Measurements from ENCODE around the gene CEP70. TPM values are rescaled to one million over a fixed set of nuclear protein-coding genes. Genes with fewer than 3 reads are reported as not detected.
A peak's percentile ranks its signal among the peaks of the same experiment; 100 is the strongest.
"Not testable (repeated sequence)": the region's sequence is repeated elsewhere in the genome, so short reads cannot be mapped to it uniquely, and the experiment has no call there.

CEP70 gene
- total RNA-seq, 1 donor from 2014 or later, result 7.7 TPM

DNA sequence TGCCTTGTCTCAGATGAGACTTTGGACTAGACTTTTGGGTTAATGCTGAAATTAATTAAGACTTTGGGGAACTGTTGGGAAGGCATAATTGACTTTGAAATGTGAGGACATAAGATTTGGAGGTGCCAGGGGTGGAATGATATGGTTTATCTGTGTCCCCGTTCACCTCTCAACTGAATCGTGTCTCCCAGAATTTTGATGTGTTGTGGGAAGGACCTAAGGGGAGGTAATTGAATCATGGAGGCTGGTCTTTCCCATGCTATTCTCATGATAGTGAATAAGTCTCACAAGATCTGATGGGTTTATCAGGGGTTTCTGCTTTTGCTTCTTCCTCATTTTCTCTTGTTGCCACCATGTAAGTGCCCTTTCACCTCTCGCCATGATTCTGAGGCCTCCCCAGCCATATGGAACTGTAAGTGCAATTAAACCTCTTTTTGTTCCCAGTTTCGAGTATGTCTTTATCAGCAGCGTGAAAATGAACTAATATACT lies 10.1 kb upstream of the CEP70 start:
- H3K9me3 Mint-ChIP-seq, result peaks cover 18% of the 10 kb centered on the region
- intact Hi-C loops (cut with micrococcal nuclease); H3K4me1 Mint-ChIP-seq (ENCODE audit: low read depth); DNase-seq (ENCODE audit: low spot score); H3K27ac Mint-ChIP-seq; H3K27me3 Mint-ChIP-seq (ENCODE audit: low read depth); H3K4me3 Mint-ChIP-seq (ENCODE audit: low read depth); H3K36me3 Mint-ChIP-seq (ENCODE audit: low read depth): not testable (repeated sequence)

DNA sequence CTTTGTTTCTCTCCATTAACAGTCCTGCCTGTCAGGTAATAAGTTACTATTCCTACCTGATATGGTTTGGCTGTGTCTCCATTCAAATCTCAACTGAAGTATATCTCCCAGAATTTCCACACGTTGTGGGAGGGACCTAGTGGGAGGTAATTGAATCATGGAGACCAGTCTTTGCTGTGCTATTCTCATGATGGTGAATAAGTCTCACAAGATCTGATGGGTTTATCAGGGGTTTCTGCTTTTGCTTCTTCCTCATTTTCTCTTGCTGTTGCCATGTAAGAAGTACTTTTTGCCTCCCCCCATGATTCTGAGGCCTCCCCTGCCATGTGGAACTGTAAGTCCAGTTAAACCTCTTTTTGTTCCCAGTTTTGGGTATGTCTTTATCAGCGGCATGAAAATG lies 7.6 kb upstream of the CEP70 start:
- H3K27me3 Mint-ChIP-seq (ENCODE audit: low read depth); H3K36me3 Mint-ChIP-seq (ENCODE audit: low read depth); intact Hi-C loops (cut with micrococcal nuclease); H3K27ac Mint-ChIP-seq; DNase-seq (ENCODE audit: low spot score); H3K4me1 Mint-ChIP-seq (ENCODE audit: low read depth); H3K4me3 Mint-ChIP-seq (ENCODE audit: low read depth): not testable (repeated sequence)
- peaks cover 25% of the 10 kb centered on the region for H3K9me3 Mint-ChIP-seq

DNA sequence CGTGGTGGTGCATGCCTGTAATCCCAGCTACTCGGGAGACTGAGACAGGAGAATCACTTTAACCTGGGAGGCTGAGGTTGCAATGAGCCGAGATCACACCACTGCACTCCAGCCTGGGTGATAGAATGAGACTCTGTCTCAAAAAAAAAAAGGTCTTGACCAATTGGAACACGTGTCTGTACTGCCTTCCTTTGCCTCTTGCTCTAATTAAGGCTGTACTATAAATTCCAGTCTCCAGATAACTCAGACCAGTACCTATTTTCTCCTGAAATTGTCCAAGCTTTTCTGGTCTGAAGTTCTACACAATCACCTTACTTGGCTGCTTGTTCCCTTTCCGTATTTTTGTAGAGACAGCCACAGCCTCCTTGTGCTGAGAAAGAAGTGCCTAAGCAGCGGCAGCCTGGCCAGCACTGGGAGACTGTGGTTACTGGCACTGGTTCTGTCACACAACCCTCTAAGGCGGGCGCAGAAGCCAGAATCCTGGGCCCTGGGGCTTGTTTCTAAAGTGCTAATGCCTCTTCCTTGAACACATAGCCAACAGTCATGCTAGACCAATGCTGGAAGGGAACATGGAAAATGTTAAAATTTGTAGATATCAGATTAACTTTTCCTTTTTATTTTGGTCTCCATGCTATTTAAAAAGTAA lies 6.2 kb upstream of the CEP70 start:
- DNase-seq (ENCODE audit: low spot score), result no peak
- H3K27ac Mint-ChIP-seq, result no peak overlapping the region

DNA sequence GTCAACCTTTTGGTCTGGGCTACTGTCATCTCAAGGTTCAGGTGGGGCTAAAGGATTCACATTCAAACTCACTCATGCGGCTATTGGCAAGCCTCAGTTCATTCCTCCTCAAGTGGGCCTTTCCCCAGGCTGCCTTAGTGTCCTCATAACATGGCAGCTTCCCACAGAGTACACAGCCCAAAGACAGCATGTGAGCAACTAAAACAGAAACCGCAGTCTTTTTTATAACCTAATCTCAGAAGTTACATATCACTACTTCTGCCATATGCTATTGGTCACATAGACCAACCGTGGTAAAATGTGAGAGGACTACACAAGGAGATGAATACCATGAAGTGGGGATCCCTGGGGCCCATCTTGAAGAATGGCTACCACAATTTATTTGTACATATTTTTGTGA lies 4.5 kb upstream of the CEP70 start:
- Mint-ChIP-seq H3K27ac (no peak overlapping the region), H3K4me1 (ENCODE audit: low read depth) (peaks cover 5% of the 10 kb centered on the region), H3K36me3 (ENCODE audit: low read depth) (peaks cover 2% of the 10 kb centered on the region), H3K4me3 (ENCODE audit: low read depth) (no peak overlapping the region), H3K9me3 (peaks cover 25% of the 10 kb centered on the region), H3K27me3 (ENCODE audit: low read depth) (peaks cover 4% of the 10 kb centered on the region)
- intact Hi-C loops (cut with micrococcal nuclease), result loop anchor here (10.0 kb wide), 2 partner anchors 274 to 414 kb away; partner anchors contain the start of genes ARMC8 and NME9
- DNase-seq (ENCODE audit: low spot score), result no peak

More for the DNA sequence above, 6.2 kb upstream of the CEP70 start:
- no peak overlapping the region for H3K4me3 Mint-ChIP-seq (ENCODE audit: low read depth)
- H3K36me3 Mint-ChIP-seq (ENCODE audit: low read depth), result peaks cover 8% of the 10 kb centered on the region
- intact Hi-C loops (cut with micrococcal nuclease), result no loop called here
- peaks cover 4% of the 10 kb centered on the region for H3K27me3 Mint-ChIP-seq (ENCODE audit: low read depth)
- H3K4me1 Mint-ChIP-seq (ENCODE audit: low read depth), result no peaks in the 10 kb centered on the region
- peaks cover 25% of the 10 kb centered on the region for H3K9me3 Mint-ChIP-seq

DNA sequence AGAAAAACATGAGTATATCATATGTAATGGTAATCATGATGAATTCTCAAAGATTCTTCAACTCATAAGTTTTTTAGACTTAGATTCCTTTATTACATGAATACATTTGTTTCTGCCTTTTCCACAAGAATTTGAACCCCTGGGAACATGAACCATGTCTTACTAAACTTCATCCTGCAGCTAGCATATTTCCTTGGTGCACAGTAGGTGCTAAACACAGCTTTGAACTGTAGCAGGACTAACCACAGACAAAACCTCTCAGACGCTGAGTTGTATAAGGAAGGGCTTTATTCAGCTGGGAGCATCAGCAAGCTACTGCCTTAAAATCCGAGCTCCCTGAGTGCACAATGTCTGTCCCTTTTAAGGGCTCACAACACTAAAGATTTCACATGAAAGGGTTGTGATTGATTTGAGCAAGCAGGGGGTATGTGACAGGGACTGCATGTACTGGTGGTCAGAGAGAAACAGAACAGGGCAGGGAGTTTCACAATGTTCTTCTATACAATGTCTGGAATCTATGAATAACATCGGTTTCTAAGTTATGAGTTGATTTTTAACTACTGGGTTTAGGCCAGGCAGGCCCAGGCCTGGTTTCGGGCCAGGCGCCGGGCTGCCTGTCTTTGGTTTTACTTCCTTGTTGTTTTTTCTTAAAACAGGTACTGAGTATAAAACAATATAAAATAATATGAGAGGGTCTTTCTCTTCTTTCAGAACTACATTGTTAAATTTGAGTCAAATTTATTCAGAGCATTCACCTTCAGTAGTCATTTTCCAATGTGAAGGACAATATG lies 3.3 kb upstream of the CEP70 start:
- H3K4me3 Mint-ChIP-seq (ENCODE audit: low read depth); H3K4me1 Mint-ChIP-seq (ENCODE audit: low read depth); H3K27me3 Mint-ChIP-seq (ENCODE audit: low read depth); DNase-seq (ENCODE audit: low spot score); H3K36me3 Mint-ChIP-seq (ENCODE audit: low read depth); H3K27ac Mint-ChIP-seq: not testable (repeated sequence)
- intact Hi-C loops (cut with micrococcal nuclease), result loop anchor here (10.0 kb wide), 2 partner anchors 273 to 413 kb away; partner anchors contain the start of genes ARMC8 and NME9
- peaks cover 20% of the 10 kb centered on the region for H3K9me3 Mint-ChIP-seq

DNA sequence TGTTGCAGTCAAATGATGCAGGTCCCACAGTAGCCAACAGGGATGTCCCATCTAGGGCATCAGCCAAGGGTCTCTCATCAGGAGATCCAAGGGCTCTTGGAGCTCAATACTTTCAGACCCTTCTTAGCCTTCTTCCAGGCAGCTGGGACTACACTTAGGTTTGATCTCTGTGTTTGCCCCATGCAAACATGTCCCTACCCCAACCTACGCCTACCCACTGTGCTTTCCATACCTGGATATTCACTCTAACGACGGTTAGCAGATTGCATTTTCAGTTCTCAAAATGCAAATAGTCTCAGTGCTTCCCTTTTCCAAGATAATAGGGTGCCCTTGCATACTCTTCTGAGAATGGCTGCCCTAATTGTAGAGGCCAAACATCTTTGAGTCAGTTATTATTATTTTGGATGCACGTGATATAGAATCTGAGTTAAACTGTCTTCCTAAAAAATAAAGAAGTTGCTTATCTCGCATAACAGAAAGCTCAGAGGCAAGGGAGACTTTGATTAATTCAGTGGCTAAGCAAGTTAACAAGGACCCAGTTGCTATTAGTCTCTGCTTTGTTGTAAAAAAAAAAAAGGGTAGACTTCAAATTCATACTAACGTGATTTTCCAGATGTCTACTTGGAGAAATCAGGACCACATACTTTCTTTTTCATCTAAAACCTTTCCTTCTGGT lies 1.0 kb upstream of the CEP70 start:
- H3K27ac Mint-ChIP-seq, result peak overlapping the region; percentile 99

DNA sequence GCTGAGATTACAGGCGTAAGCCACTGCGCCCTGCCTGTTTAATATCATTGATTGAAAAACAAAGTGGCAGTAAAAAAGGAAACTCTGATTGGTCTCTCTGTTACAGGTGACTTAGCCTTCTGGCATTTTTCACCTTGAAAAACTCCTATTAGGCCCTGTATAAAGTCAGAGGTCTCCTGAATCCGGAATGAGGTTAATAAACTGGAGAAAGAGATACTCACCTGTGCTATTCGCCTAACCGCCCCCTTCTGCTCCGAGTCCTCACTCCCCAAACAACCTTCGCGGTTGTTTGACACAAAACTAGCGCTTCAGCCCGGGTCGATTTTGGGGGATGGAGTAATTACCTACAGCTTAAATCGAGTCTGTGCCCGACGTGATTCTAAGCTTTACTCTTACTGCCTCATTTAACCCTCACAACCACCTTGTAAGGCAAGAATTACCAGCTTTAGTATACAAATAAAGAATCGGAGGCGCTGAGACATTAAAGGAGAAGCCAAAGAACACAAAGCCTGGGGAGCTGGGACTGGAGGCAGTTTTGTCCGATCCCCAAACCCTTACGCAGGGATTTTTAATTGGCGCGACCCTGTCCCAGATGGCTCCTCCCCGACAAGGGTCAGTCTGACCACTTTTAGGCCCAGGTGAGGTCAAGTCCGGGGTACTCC lies 441 bp downstream of the CEP70 start:
- Mint-ChIP-seq H3K27me3 (ENCODE audit: low read depth) (no peaks in the 10 kb centered on the region), H3K4me3 (ENCODE audit: low read depth) (peak overlapping the region; percentile 90), H3K4me1 (ENCODE audit: low read depth) (peaks cover 9% of the 10 kb centered on the region), H3K9me3 (peaks cover 4% of the 10 kb centered on the region), H3K36me3 (ENCODE audit: low read depth) (no peaks in the 10 kb centered on the region), H3K27ac (peak overlapping the region; percentile 99)
- intact Hi-C loops (cut with micrococcal nuclease), result loop anchor here (1.0 to 10.0 kb wide), 12 partner anchors 16 to 749 kb away; partner anchors contain the start of genes ARMC8, MRPS22, NME9 and PIK3CB
- DNase-seq (ENCODE audit: low spot score), result no peak

More for the DNA sequence above, 1.0 kb upstream of the CEP70 start:
- Mint-ChIP-seq H3K36me3 (ENCODE audit: low read depth) (no peaks in the 10 kb centered on the region), H3K27me3 (ENCODE audit: low read depth) (no peaks in the 10 kb centered on the region), H3K4me1 (ENCODE audit: low read depth) (peaks cover 9% of the 10 kb centered on the region), H3K9me3 (peaks cover 8% of the 10 kb centered on the region), H3K4me3 (ENCODE audit: low read depth) (peak overlapping the region; percentile 90)
- no peak for DNase-seq (ENCODE audit: low spot score)
- intact Hi-C loops (cut with micrococcal nuclease), result loop anchor here (1.0 to 10.0 kb wide), 12 partner anchors 14 to 747 kb away; partner anchors contain the start of genes ARMC8, MRPS22, NME9 and PIK3CB

DNA sequence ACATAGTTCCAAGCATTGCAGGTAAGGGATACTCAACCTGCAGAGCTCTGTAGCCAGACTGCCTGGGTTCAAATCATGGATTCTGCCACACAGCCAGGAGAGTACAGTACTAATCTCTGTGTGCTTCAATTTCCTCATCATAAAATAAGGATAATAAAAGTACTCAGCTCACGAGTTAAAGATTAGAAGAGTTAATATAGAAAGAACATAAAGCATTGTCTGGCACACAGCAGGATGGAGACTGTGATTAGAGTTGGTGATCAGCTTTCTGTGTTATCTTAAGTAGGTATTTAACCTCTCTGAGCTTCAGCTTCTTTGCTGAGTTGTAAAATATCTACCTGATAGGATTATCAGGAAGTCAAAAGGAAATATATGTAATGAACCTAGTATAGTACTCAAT lies 2.7 kb downstream of the CEP70 start:
- no peaks in the 10 kb centered on the region for H3K27me3 Mint-ChIP-seq (ENCODE audit: low read depth)
- H3K27ac Mint-ChIP-seq, result no peak overlapping the region
- no peak for DNase-seq (ENCODE audit: low spot score)
- peaks cover 9% of the 10 kb centered on the region for H3K4me1 Mint-ChIP-seq (ENCODE audit: low read depth)
- peaks cover 8% of the 10 kb centered on the region for H3K36me3 Mint-ChIP-seq (ENCODE audit: low read depth)
- H3K9me3 Mint-ChIP-seq, result no peaks in the 10 kb centered on the region
- H3K4me3 Mint-ChIP-seq (ENCODE audit: low read depth), result no peak overlapping the region
- intact Hi-C loops (cut with micrococcal nuclease), result loop anchor here (5.0 to 10.0 kb wide), 8 partner anchors 79 to 751 kb away; partner anchors contain the start of genes ARMC8, MRPS22 and NME9

DNA sequence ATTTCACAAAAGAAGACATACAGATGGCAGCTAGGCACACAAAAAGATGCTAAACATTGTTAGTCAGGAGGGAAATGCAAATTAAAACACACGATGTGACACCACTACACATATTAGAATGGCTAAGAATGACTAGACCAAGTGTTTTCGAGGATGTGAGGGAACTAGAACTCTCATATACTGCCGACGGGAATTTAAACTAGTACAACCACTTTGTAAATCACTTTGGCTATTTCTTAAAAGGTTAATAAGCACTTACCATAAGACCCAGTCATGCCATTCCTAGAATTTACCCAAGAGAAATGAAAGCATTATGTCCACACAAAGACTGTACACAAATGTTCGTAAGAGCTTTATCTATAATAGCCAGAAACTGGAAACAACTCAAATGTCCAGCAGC lies 5.6 kb downstream of the CEP70 start:
- H3K27me3 Mint-ChIP-seq (ENCODE audit: low read depth), result no peaks in the 10 kb centered on the region
- H3K9me3 Mint-ChIP-seq, result no peaks in the 10 kb centered on the region
- no peak overlapping the region for H3K4me3 Mint-ChIP-seq (ENCODE audit: low read depth)
- intact Hi-C loops (cut with micrococcal nuclease), result no loop called here
- no peak for DNase-seq (ENCODE audit: low spot score)
- H3K36me3 Mint-ChIP-seq (ENCODE audit: low read depth), result peaks cover 26% of the 10 kb centered on the region
- peaks cover 16% of the 10 kb centered on the region for H3K4me1 Mint-ChIP-seq (ENCODE audit: low read depth)
- H3K27ac Mint-ChIP-seq, result no peak overlapping the region

DNA sequence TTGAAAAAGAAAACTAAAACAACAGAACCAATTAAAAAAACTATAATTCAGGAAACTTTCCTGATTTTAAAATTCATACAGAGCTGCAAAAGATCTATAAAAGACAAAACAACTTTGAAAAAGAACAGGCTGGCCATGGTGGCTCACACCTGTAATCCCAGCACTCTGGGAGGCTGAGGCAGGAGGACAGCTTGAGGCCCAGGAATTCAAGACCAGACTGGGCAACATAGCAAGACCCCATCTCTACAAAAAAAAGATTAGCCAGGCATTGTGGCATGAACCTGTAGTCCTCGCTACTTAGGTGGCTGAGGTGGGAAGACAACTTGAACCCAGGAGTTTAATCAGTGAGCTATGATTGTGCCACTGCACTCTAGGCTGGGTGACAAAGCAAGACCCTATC lies 6.7 kb downstream of the CEP70 start:
- H3K9me3 Mint-ChIP-seq, result no peaks in the 10 kb centered on the region
- H3K4me1 Mint-ChIP-seq (ENCODE audit: low read depth), result peaks cover 21% of the 10 kb centered on the region
- intact Hi-C loops (cut with micrococcal nuclease), result no loop called here
- H3K36me3 Mint-ChIP-seq (ENCODE audit: low read depth), result peaks cover 26% of the 10 kb centered on the region
- H3K27ac Mint-ChIP-seq, result no peak overlapping the region
- no peak overlapping the region for H3K4me3 Mint-ChIP-seq (ENCODE audit: low read depth)
- H3K27me3 Mint-ChIP-seq (ENCODE audit: low read depth), result no peaks in the 10 kb centered on the region
- no peak for DNase-seq (ENCODE audit: low spot score)

DNA sequence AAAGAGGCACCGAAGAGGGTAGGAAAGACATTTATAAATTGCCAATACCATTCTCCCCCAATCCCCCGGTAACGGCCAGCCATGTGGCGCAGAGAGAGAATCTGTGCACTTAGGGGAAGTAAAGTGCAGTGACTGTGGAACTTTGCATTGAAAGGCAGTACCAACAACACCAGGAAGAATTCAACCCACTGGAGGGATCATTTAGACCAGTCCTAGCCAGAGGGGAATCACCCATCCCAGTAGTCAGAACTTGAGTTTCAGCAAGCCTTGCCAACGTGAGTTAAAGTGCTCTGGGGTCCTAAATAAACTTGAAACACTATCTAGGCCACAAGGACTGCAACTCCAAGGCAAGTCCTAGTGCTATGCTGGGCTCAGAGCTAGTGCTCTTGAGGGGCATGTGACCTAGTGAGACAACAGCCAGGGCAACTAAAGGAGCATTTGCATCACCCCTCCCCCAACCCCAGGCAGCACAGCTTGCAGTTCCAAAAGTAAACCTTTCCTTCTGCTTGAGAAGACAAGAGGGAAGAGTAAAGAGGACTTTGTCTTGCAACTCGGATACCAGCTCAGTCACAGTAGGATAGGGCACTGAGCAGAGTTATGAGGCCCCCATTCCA lies 15.0 kb downstream of the CEP70 start:
- no peak for DNase-seq (ENCODE audit: low spot score)
- Mint-ChIP-seq H3K36me3 (ENCODE audit: low read depth) (peaks cover 31% of the 10 kb centered on the region), H3K27ac (no peak overlapping the region), H3K4me1 (ENCODE audit: low read depth) (peaks cover 42% of the 10 kb centered on the region), H3K4me3 (ENCODE audit: low read depth) (no peak overlapping the region), H3K27me3 (ENCODE audit: low read depth) (no peaks in the 10 kb centered on the region), H3K9me3 (peaks cover 24% of the 10 kb centered on the region)
- intact Hi-C loops (cut with micrococcal nuclease), result loop anchor here (5.0 kb wide), 1 partner anchor 67 kb away; no protein-coding TSS in a partner anchor

DNA sequence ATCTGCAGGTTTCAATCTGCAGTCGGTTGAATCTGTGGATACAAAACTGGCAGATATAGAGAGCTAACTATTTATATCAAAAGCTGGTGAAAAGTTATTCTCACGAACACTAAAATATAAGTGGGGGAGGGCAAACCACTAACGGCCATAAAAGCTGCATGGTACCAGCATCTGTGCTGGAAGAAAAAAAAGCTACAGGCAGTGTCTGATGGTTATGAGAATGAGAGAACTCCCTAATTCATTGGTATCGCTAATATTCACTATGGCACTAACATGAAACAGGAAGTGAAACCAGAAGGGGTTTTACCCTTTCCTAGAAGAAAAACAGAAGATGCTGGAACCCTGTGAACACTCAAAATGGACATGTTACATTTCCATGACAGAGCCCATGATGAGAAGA lies 15.9 kb downstream of the CEP70 start:
- peak overlapping the region; percentile 62 for H3K4me3 Mint-ChIP-seq (ENCODE audit: low read depth)
- intact Hi-C loops (cut with micrococcal nuclease), result loop anchor here (5.0 kb wide), 1 partner anchor 66 kb away; no protein-coding TSS in a partner anchor
- H3K36me3 Mint-ChIP-seq (ENCODE audit: low read depth), result peaks cover 32% of the 10 kb centered on the region

More for the DNA sequence above, 15.9 kb downstream of the CEP70 start:
- no peak for DNase-seq (ENCODE audit: low spot score)
- Mint-ChIP-seq H3K27ac (peak overlapping the region; percentile 87), H3K9me3 (peaks cover 33% of the 10 kb centered on the region), H3K27me3 (ENCODE audit: low read depth) (no peaks in the 10 kb centered on the region), H3K4me1 (ENCODE audit: low read depth) (peaks cover 32% of the 10 kb centered on the region)

Measured in activated T-helper 2 cell treated with anti-CD3 and anti-CD28 coated beads, Interferon-gamma antibody, Interleukin-2, Interleukin-4, amounts not matched to agents 10 μg/mL and 5 μg/mL and 100 μg/mL, durations not matched to agents 14 hours and 24 hours and 36 hours (primary cell).